H1 (cell line): ENCODE measurements around the gene RNF144A. TPM values are rescaled to one million over a fixed set of nuclear protein-coding genes. Genes with fewer than 3 reads are reported as not detected.

Experiments
- CTCF ChIA-PET: fragments of 300-600 bp; sonication (Branson Sonifier 250); formaldehyde crosslinking; loops from one replicate; lab custom pipeline; 2021; ENCODE audit not compliant: partially characterized antibody; lab: Charles Lee
- POLR2A ChIA-PET: fragments of 300-600 bp; sonication (Branson Sonifier 250); formaldehyde crosslinking; loops from one replicate; lab custom pipeline; 2021; ENCODE audit warnings: inconsistent platforms; ENCODE audit not compliant: partially characterized antibody; lab: Charles Lee
- DNase-seq, 2 experiments: peaks; one replicate each; pipeline versions ENCODE4 v3.0.0 to v3.0.0-alpha.2; 2010 to 2022; ENCODE audit warnings: low spot score in 2 of 2, low read depth in 1 of 2, mixed read lengths in 1 of 2
- FAIRE-seq: peaks from 2 replicates; lab custom pipeline; 2011; peaks lifted over from hg19 to GRCh38; lab: Jason Lieb, UNC
- H2AFZ ChIP-seq: 2 replicates; pipeline ENCODE4 v1.8.1; 2012; ENCODE audit warnings: low read length, inconsistent platforms
- H2AK5ac ChIP-seq: 2 replicates; pipeline ENCODE4 v1.6.1; 2013; ENCODE audit warnings: low read depth, low read length
- H2BK120ac ChIP-seq: replicated peaks from 2 replicates; pipeline ENCODE3; 2013; ENCODE audit warnings: low read depth, low read length, inconsistent platforms
- H2BK12ac ChIP-seq: 2 replicates; pipeline ENCODE4 v1.6.1; 2013; ENCODE audit warnings: low read depth, low read length
- H2BK15ac ChIP-seq: 2 replicates; pipeline ENCODE4 v1.6.1; 2013; ENCODE audit warnings: low read length
- H2BK20ac ChIP-seq: 2 replicates; pipeline ENCODE4 v1.6.1; 2013; ENCODE audit warnings: low read length
- H2BK5ac ChIP-seq: 2 replicates; pipeline ENCODE4 v1.6.1; 2013; ENCODE audit warnings: low read depth, low read length
- H3K14ac ChIP-seq: 2 replicates; pipeline ENCODE4 v1.6.1; 2013; ENCODE audit warnings: inconsistent platforms; ENCODE audit not compliant: insufficient read length
- H3K18ac ChIP-seq: 2 replicates; pipeline ENCODE4 v1.6.1; 2013; ENCODE audit warnings: low read length; ENCODE audit errors: extremely low read depth
- H3K23ac ChIP-seq: 2 replicates; pipeline ENCODE4 v1.6.1; 2013; ENCODE audit warnings: inconsistent platforms; ENCODE audit not compliant: insufficient read length
- H3K23me2 ChIP-seq: 2 replicates; pipeline ENCODE4 v1.6.1; 2013; ENCODE audit warnings: low read depth, low read length
- H3K27ac ChIP-seq: 2 replicates; pipeline ENCODE4 v1.6.1; 2011; ENCODE audit warnings: low read depth, low read length, inconsistent platforms
- H3K27me3 ChIP-seq, 4 experiments: replicated peaks in 1 of 4; 1 replicate in 1 of 4; 2 replicates in 3 of 4; pipeline versions ENCODE4 v1.6.1 to v1.8.1; 2011 to 2013; ENCODE audit warnings: low read length in 3 of 4, mild to moderate bottlenecking in 3 of 4, inconsistent platforms in 2 of 4, mixed read lengths in 2 of 4, moderate library complexity in 1 of 4; ENCODE audit not compliant: control insufficient read depth in 3 of 4, insufficient read depth in 3 of 4; ENCODE audit errors: extremely low read depth in 1 of 4
- H3K36me3 ChIP-seq, 4 experiments: 2 replicates each; pipeline versions ENCODE4 v1.6.1 to v1.8.1; 2011 to 2013; ENCODE audit warnings: mild to moderate bottlenecking in 4 of 4, low read length in 3 of 4, moderate library complexity in 2 of 4, control low read depth in 1 of 4, inconsistent platforms in 1 of 4; ENCODE audit not compliant: insufficient read depth in 4 of 4, control insufficient read depth in 2 of 4
- H3K4ac ChIP-seq: replicated peaks from 2 replicates; pipeline ENCODE3; 2013; ENCODE audit warnings: low read length, low read depth, mixed read lengths, inconsistent platforms; ENCODE audit not compliant: insufficient read length
- H3K4me1 ChIP-seq, 4 experiments: replicated peaks in 1 of 4; 1 replicate in 1 of 4; 2 replicates in 3 of 4; pipeline versions ENCODE4 v1.6.1 to v1.8.1; 2011 to 2013; ENCODE audit warnings: low read length in 3 of 4, inconsistent platforms in 2 of 4, mixed read lengths in 1 of 4; ENCODE audit not compliant: insufficient read depth in 4 of 4, control insufficient read depth in 3 of 4
- H3K4me2 ChIP-seq, 2 experiments: 2 replicates each; pipeline versions ENCODE4 v1.6.1 to v1.8.1; 2011 to 2013; ENCODE audit warnings: low read depth in 2 of 2, low read length in 2 of 2, control low read depth in 1 of 2, inconsistent platforms in 1 of 2, mild to moderate bottlenecking in 1 of 2; ENCODE audit not compliant: insufficient read depth in 1 of 2
- H3K4me3 ChIP-seq, 4 experiments: fragments of 200-600, 300-600 bp in 1 of 4; sonication (generic), shearing (Covaris generic), sonication (Bioruptor Twin) in 1 of 4; 2 replicates each; pipeline versions ENCODE4 v1.5.1 to v1.8.1; 2011 to 2016; ENCODE audit warnings: low read length in 4 of 4, low read depth in 3 of 4, control low read depth in 2 of 4, inconsistent platforms in 2 of 4, mild to moderate bottlenecking in 2 of 4, mixed read lengths in 1 of 4, moderate library complexity in 1 of 4; ENCODE audit not compliant: insufficient read depth in 2 of 4; ENCODE audit errors: extremely low read depth in 1 of 4
- H3K56ac ChIP-seq: replicated peaks from 2 replicates; pipeline ENCODE3; 2013; ENCODE audit warnings: low read depth, mild to moderate bottlenecking, mixed read lengths, low read length, inconsistent platforms; ENCODE audit not compliant: insufficient read length
- H3K79me1 ChIP-seq: 2 replicates; pipeline ENCODE4 v1.6.1; 2013; ENCODE audit warnings: low read depth, low read length, control low read depth
- H3K79me2 ChIP-seq, 2 experiments: 2 replicates each; pipeline versions ENCODE4 v1.6.1 to v1.8.1; 2012 to 2013; ENCODE audit warnings: low read length in 2 of 2, mild to moderate bottlenecking in 2 of 2, inconsistent platforms in 1 of 2; ENCODE audit not compliant: insufficient read depth in 2 of 2, control insufficient read depth in 1 of 2
- H3K9ac ChIP-seq, 4 experiments: replicated peaks in 1 of 4; 1 replicate in 1 of 4; 2 replicates in 3 of 4; pipeline versions ENCODE4 v1.6.1 to v1.8.1; 2011 to 2013; ENCODE audit warnings: low read depth in 3 of 4, low read length in 3 of 4, control low read depth in 2 of 4, mild to moderate bottlenecking in 2 of 4, moderate library complexity in 2 of 4, inconsistent platforms in 1 of 4; ENCODE audit errors: extremely low read depth in 1 of 4
- H3K9me3 ChIP-seq, 2 experiments: 2 replicates each; pipeline versions ENCODE4 v1.6.1 to v1.8.1; 2012 to 2013; ENCODE audit warnings: mild to moderate bottlenecking in 2 of 2, moderate library complexity in 2 of 2, control low read depth in 1 of 2, inconsistent platforms in 1 of 2, low read depth in 1 of 2, low read length in 1 of 2, mixed read lengths in 1 of 2; ENCODE audit not compliant: insufficient read depth in 2 of 2
- H4K20me1 ChIP-seq, 2 experiments: replicated peaks in 1 of 2; 2 replicates each; pipeline versions ENCODE3 to v1.8.1; 2011 to 2013; ENCODE audit warnings: inconsistent platforms in 2 of 2, low read length in 2 of 2, mild to moderate bottlenecking in 1 of 2; ENCODE audit not compliant: insufficient read depth in 2 of 2, control insufficient read depth in 1 of 2
- H4K5ac ChIP-seq: 2 replicates; pipeline ENCODE4 v1.6.1; 2013; ENCODE audit warnings: low read length, low read depth, mixed read lengths, inconsistent platforms; ENCODE audit not compliant: insufficient read length
- H4K8ac ChIP-seq: 2 replicates; pipeline ENCODE4 v1.8.0; 2013; ENCODE audit warnings: mild to moderate bottlenecking, moderate library complexity, low read length, inconsistent platforms; ENCODE audit not compliant: insufficient read depth; ENCODE audit errors: extremely low read depth
- H4K91ac ChIP-seq: replicated peaks from 2 replicates; pipeline ENCODE3; 2013; ENCODE audit warnings: low read length, mixed read lengths, inconsistent platforms; ENCODE audit not compliant: insufficient read length
- CBX8 ChIP-seq: fragments of 300-800, 300-1000 bp; sonication (generic); IDR thresholded peaks from 2 replicates; pipeline ENCODE4 v1.7.1; 2016; ENCODE audit warnings: low read depth, low read length, borderline replicate concordance
- CTCF ChIP-seq, 3 experiments: IDR thresholded peaks; 1 replicate in 2 of 3; 2 replicates in 1 of 3; pipeline versions ENCODE4 v1.5.1 to v1.6.1; 2011; ENCODE audit warnings: low read length in 3 of 3, mild to moderate bottlenecking in 3 of 3, inconsistent platforms in 2 of 3, low read depth in 1 of 3, moderate library complexity in 1 of 3; ENCODE audit not compliant: insufficient read depth in 1 of 3; ENCODE audit errors: control extremely low read depth in 1 of 3
- GTF2F1 ChIP-seq: IDR thresholded peaks from 2 replicates; pipeline ENCODE4 v1.6.1; 2012; ENCODE audit warnings: low read depth, low read length, improper control_type of control experiment, borderline replicate concordance
- MAFK ChIP-seq: IDR thresholded peaks from 2 replicates; pipeline ENCODE4 v1.6.1; 2012; ENCODE audit warnings: low read depth, mild to moderate bottlenecking, improper control_type of control experiment, low read length
- SIN3A ChIP-seq, 2 experiments: IDR thresholded peaks in 1 of 2; conservative IDR thresholded peaks in 1 of 2; 2 replicates each; pipeline ENCODE4 v1.6.1; 2011 to 2012; ENCODE audit warnings: low read length in 2 of 2, improper control_type of control experiment in 1 of 2, low read depth in 1 of 2, mild to moderate bottlenecking in 1 of 2
- WGBS, 2 experiments: shearing (Covaris generic) in 1 of 2; methylation state at CpG; one replicate each; pipeline versions ENCODE4 v1.1.6 to v1.1.7; 2013 to 2015; ENCODE audit warnings: low lambda C conversion rate in 2 of 2, mixed read lengths in 2 of 2, inconsistent platforms in 1 of 2, low coverage in 1 of 2, missing lambda C conversion rate in 1 of 2; ENCODE audit not compliant: insufficient replicate concordance in 2 of 2, insufficient coverage in 1 of 2, insufficient read length in 1 of 2; ENCODE audit errors: extremely low coverage in 1 of 2, missing lambda C conversion rate in 1 of 2; 5-methylcytosine and 5-hydroxymethylcytosine counted together
- polyA plus RNA-seq, 7 experiments: library from polyadenylated mRNA; depleted of rRNA in 3 of 7; stranded (reverse) in 5 of 7; unstranded in 2 of 7; fragments of >200 nt in 5 of 7; fragments of 200-250 nt in 2 of 7; gene quantifications; 1 replicate in 5 of 7; 2 replicates in 1 of 7; 4 replicates in 1 of 7; pipeline versions ENCODE4 v1.2.1 to v1.2.3, GENCODE V29; 2011 to 2013; ENCODE audit warnings: missing spikeins in 2 of 7, mixed read lengths in 2 of 7
- total RNA-seq: library from RNA; stranded (reverse); fragmentation: NEBNext Ultra II Directional; extraction: Animal tissue kit (Norgen Biotek cat#: 25700); gene quantifications from 2 replicates; pipeline ENCODE4 v1.2.1, GENCODE V29; 2021

RNF144A gene
- total and polyA plus RNA-seq, 2 of the 8 experiments (the other 6 are each of a cell fraction or from before 2014, with no cell fraction given), result 14.0 to 15.0 TPM

- H4K8ac ChIP-seq, result no peak overlapping the region
- H2BK12ac ChIP-seq, result no peak overlapping the region
- no peak overlapping the region for H2BK120ac ChIP-seq
- no peak overlapping the region for H2BK20ac ChIP-seq
- H3K27ac ChIP-seq, result no peak overlapping the region
- H3K56ac ChIP-seq, result no peak overlapping the region
- no peak overlapping the region for H3K4ac ChIP-seq
- H3K9me3 ChIP-seq, result no peaks in the 10 kb centered on the region
- CTCF ChIA-PET, result interaction anchor here (0.7 to 9.8 kb wide), 7 partner anchors 16 to 121 kb away, joined by 3 to 132 read pairs (median 4); no protein-coding TSS in a partner anchor
- 0 out of 8 replicates have a peak, but pooled peaks cover 0 to 3% (median 0%) of the 10 kb centered on the region in 4 experiments for H3K36me3 ChIP-seq
- no peak overlapping the region for H2BK5ac ChIP-seq
- no peak overlapping the region for H3K23ac ChIP-seq
- peaks cover 0 to 2% of the 10 kb centered on the region in 2 experiments for H4K20me1 ChIP-seq
- peaks cover 0 to 9% (median 2%) of the 10 kb centered on the region in 4 experiments; a peak in 3 of 7 replicates for H3K4me1 ChIP-seq
- H3K18ac ChIP-seq, result no peak overlapping the region
- no peak overlapping the region for H3K4me2 ChIP-seq
- no peaks in the 10 kb centered on the region for H3K23me2 ChIP-seq
- H3K79me1 ChIP-seq, result no peaks in the 10 kb centered on the region
- H4K91ac ChIP-seq, result no peak overlapping the region
- H3K4me3 ChIP-seq, result no peak overlapping the region
- TF ChIP-seq SIN3A (conservative IDR thresholded peaks at IDR 0.05 in 1 of 2, IDR thresholded peaks at IDR 0.05 in 1 of 2; ENCODE audit: low read depth in 1 of 2, low read length in 2 of 2) (no peak), MAFK (no peak), CTCF (IDR thresholded peaks at IDR 0.05; ENCODE audit: control extremely low read depth in 1 of 3, insufficient read depth in 1 of 3, low read depth in 1 of 3, low read length in 3 of 3) (no peak), GTF2F1 (no peak), CBX8 (no peak)
- POLR2A ChIA-PET, result no interaction called here
- no peak overlapping the region for H3K9ac ChIP-seq
- H2AFZ ChIP-seq, result no peak overlapping the region
- no peak overlapping the region for H2BK15ac ChIP-seq
- FAIRE-seq (no peak), DNase-seq (no peak)
- no peaks in the 10 kb centered on the region for H3K79me2 ChIP-seq
- no peaks in the 10 kb centered on the region for H3K27me3 ChIP-seq
- H2AK5ac ChIP-seq, result no peak overlapping the region
- H3K14ac ChIP-seq, result no peak overlapping the region
- no peak overlapping the region for H4K5ac ChIP-seq
- WGBS, 2 experiments, result 83% methylated on average over 12 of the region's 12 CpGs; no CpG with 5 or more reads in 1 of the 2 experiments
Measured at GRCh38 chr2:7018282-7018701, 101.1 kb downstream of the RNF144A start.
